ENCODE measurements around the gene ST6GALNAC4. TPM values are rescaled to one million over a fixed set of nuclear protein-coding genes. Genes with fewer than 3 reads are reported as not detected.

ST6GALNAC4 gene
- total RNA-seq, 5 donors from 2014 or later (not counting 1 experiment from before 2014, with no cell fraction given) = 24.9 to 40.7 (median 35.1) TPM

DNA sequence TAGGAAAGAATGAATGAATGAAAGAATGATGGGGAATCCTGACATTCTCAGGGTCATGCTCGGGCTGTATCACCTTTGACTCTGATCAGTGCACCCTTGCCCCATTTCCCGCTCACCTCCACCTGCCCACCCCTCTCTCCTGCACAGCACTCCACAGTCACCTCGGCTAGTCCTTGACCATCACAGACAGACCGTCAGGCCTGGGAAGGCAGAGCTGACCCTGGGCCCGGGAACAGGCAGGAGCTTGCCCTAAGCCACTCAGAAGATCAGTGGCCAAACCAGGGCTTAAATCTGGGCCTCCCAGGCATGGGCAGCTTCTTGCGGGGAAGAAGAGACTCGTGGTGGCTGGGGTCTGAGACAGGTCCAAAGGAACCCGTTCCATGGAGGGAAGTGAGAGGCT, 21.0 kb downstream of the ST6GALNAC4 start:
- CTCF ChIA-PET = interaction anchor here in 1 of 2 donors (0.6 kb wide), 1 partner anchor 26 kb away, joined by 5 read pairs; no protein-coding TSS in a partner anchor

DNA sequence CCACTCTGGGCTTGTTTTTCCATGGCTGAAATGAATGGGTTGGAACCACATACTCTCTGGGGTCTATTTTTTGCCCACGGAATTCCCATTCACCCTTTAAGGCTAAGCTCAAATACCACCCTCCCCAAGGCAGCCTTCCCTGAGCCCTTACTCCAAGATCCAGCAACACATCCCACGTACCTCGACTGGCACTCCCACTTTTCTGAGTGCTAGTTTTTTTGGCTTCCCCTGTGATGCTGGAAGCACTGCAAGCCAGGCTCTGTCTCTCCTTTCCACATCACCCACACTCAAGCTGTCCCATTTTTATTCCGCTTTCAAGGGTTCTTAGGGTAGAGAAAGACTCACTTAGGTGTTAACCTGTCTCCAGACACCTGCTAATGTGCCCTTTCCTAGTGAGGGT, 23.4 kb downstream of the ST6GALNAC4 start:
- H3K36me3 Mint-ChIP-seq = peaks cover 63% of the 10 kb centered on the region
- Histone ChIP-seq H3K36me3 (ENCODE audit: control insufficient read depth in 2 of 2, extremely low read depth in 1 of 2, insufficient read depth in 1 of 2, low read length in 1 of 2) (peaks cover 24 to 63% of the 10 kb centered on the region in 2 donors), H3K9me3 (no peaks in the 10 kb centered on the region), H3K27me3 (replicated peaks in 1 of 2; ENCODE audit: control insufficient read depth in 2 of 2, extremely low read depth in 1 of 2, insufficient read depth in 2 of 2, low read length in 1 of 2) (no peaks in the 10 kb centered on the region), H3K4me3 (ENCODE audit: control insufficient read depth in 1 of 2, extremely low read depth in 1 of 2, low read length in 1 of 2) (no peak overlapping the region), H3K4me1 (ENCODE audit: control insufficient read depth in 1 of 2, extremely low read depth in 1 of 2, insufficient read depth in 2 of 2, low read length in 2 of 2) (peaks cover under 1 to 20% of the 10 kb centered on the region in 2 experiments), H3K27ac (ENCODE audit: low read length) (no peak overlapping the region)
- H3K9me3 Mint-ChIP-seq = peaks cover 0 to 8% (median 0%) of the 10 kb centered on the region in 3 donors
- DNase-seq (no peak), ATAC-seq (replicated peaks in 1 of 4) (no peak)
- no peak overlapping the region for H3K4me3 Mint-ChIP-seq
- CTCF ChIA-PET = interaction anchor here in 1 of 2 donors (0.6 kb wide), 1 partner anchor 355 kb away, joined by 3 read pairs; no protein-coding TSS in a partner anchor
- 100% methylated on average over 3 of the region's 4 CpGs for WGBS (ENCODE audit: insufficient coverage)
- H3K27me3 Mint-ChIP-seq = no peaks in the 10 kb centered on the region
- POLR2A ChIA-PET = no interaction called here
- H3K4me1 Mint-ChIP-seq = peaks cover 21 to 29% (median 22%) of the 10 kb centered on the region in 3 donors
- H3K27ac Mint-ChIP-seq = no peak overlapping the region

More for the DNA sequence above, 21.0 kb downstream of the ST6GALNAC4 start:
- H3K27me3 Mint-ChIP-seq = no peaks in the 10 kb centered on the region
- Histone ChIP-seq H3K27me3 (replicated peaks in 1 of 2; ENCODE audit: control insufficient read depth in 2 of 2, extremely low read depth in 1 of 2, insufficient read depth in 2 of 2, low read length in 1 of 2) (no peaks in the 10 kb centered on the region), H3K27ac (ENCODE audit: low read length) (no peak overlapping the region), H3K9me3 (no peaks in the 10 kb centered on the region), H3K36me3 (ENCODE audit: control insufficient read depth in 2 of 2, extremely low read depth in 1 of 2, insufficient read depth in 1 of 2, low read length in 1 of 2) (peaks cover 20 to 51% of the 10 kb centered on the region in 2 donors), H3K4me3 (ENCODE audit: control insufficient read depth in 1 of 2, extremely low read depth in 1 of 2, low read length in 1 of 2) (no peak overlapping the region), H3K4me1 (ENCODE audit: control insufficient read depth in 1 of 2, extremely low read depth in 1 of 2, insufficient read depth in 2 of 2, low read length in 2 of 2) (peaks cover 6 to 38% of the 10 kb centered on the region in 2 experiments)
- peaks cover 52% of the 10 kb centered on the region for H3K36me3 Mint-ChIP-seq
- H3K27ac Mint-ChIP-seq = peak overlapping the region; percentile 23 to 44
- POLR2A ChIA-PET = no interaction called here
- peaks cover 0 to 8% (median 0%) of the 10 kb centered on the region in 3 donors for H3K9me3 Mint-ChIP-seq
- no peak overlapping the region for H3K4me3 Mint-ChIP-seq
- H3K4me1 Mint-ChIP-seq = peaks cover 30 to 39% (median 32%) of the 10 kb centered on the region in 3 donors
- DNase-seq (no peak), ATAC-seq (replicated peaks in 1 of 4) (no peak)
- WGBS (ENCODE audit: insufficient coverage) = 100% methylated on average over 7 of the region's 8 CpGs

DNA sequence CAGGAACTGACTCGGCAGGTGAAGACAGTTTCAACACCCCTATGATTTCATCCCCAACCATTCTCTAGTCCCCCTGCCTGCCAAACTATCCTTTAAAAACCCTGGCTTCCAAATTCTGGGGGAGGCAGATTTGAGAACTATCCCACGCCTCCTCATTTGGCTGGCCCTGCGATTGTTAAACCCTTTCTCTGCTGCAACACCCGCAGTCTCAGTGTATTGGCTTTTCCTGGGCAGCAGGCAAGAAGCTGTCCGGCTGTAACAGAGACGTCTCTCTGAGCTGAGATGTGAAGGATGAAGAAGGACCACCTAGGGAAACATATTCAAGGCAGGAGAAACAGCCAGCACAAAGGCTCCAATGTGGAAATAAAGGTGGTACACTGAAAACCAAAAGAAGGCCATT, 24.0 kb downstream of the ST6GALNAC4 start:
- ChIA-PET POLR2A (no interaction called here), CTCF (interaction anchor here in 1 of 2 donors (0.6 kb wide), 1 partner anchor 356 kb away, joined by 3 read pairs; no protein-coding TSS in a partner anchor)
- Mint-ChIP-seq H3K4me3 (no peak overlapping the region), H3K4me1 (peaks cover 15 to 26% (median 18%) of the 10 kb centered on the region in 3 donors), H3K36me3 (peaks cover 64% of the 10 kb centered on the region), H3K27me3 (no peaks in the 10 kb centered on the region), H3K9me3 (peaks cover 0 to 8% (median 0%) of the 10 kb centered on the region in 3 donors), H3K27ac (peak overlapping the region; percentile 26 to 60)
- H3K4me3 ChIP-seq (ENCODE audit: control insufficient read depth in 1 of 2, extremely low read depth in 1 of 2, low read length in 1 of 2) = no peak overlapping the region
- H3K36me3 ChIP-seq (ENCODE audit: control insufficient read depth in 2 of 2, extremely low read depth in 1 of 2, insufficient read depth in 1 of 2, low read length in 1 of 2) = peaks cover 24 to 65% of the 10 kb centered on the region in 2 donors
- WGBS (ENCODE audit: insufficient coverage) = 100% methylated on average over 5 of the region's 6 CpGs
- ATAC-seq (replicated peaks in 1 of 4) = no peak
- no peaks in the 10 kb centered on the region for H3K27me3 ChIP-seq (replicated peaks in 1 of 2; ENCODE audit: control insufficient read depth in 2 of 2, extremely low read depth in 1 of 2, insufficient read depth in 2 of 2, low read length in 1 of 2)
- H3K27ac ChIP-seq (ENCODE audit: low read length) = no peak overlapping the region
- H3K9me3 ChIP-seq = no peaks in the 10 kb centered on the region
- DNase-seq = no peak
- peaks cover 0 to 16% of the 10 kb centered on the region in 2 experiments for H3K4me1 ChIP-seq (ENCODE audit: control insufficient read depth in 1 of 2, extremely low read depth in 1 of 2, insufficient read depth in 2 of 2, low read length in 2 of 2)

DNA sequence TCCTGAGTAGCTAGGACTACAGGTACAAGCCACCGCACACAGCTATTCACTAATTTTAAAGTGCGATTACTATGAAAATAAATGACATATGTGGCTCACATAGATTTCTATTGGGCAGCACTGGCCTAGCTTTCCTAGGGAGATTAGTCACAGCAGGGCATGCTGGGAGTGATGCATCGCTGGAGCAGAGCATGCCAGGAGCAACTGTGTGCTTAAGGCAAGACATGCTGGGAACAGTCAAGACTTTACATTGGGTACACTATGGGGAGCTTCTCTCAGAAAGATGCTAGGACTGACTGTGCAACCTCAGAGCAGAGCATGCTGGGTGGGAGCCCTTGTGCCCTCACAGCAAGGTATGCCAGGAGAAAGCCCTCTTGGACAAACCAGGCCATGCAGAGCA, 26.8 kb downstream of the ST6GALNAC4 start:
- no peaks in the 10 kb centered on the region for H3K27me3 Mint-ChIP-seq

DNA sequence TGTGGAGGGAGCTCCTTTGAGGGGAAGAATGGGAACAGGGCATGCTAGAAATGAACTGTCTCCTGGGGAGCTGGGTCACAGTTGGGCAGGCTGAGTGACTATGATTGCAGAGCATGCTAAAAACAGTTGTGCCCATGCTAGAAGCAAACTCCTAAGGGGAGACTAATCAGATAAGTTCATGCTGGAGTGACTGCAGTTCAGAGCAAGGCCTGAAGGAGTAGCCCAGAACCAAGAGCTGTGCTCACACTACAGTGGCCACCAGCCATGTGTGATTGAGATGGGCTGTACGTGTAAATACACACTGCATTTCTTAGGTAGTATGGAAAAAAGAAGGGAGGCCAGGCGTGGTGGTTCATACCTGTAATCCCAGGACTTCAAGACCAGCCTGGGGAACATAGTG, 29.0 kb downstream of the ST6GALNAC4 start:
- CTCF ChIA-PET = no interaction called here
- no peaks in the 10 kb centered on the region for H3K27me3 Mint-ChIP-seq
- H3K36me3 Mint-ChIP-seq = peaks cover 46% of the 10 kb centered on the region
- Histone ChIP-seq H3K4me1 (ENCODE audit: control insufficient read depth in 1 of 2, extremely low read depth in 1 of 2, insufficient read depth in 2 of 2, low read length in 2 of 2) (peaks cover 0 to 7% of the 10 kb centered on the region in 2 experiments), H3K27ac (ENCODE audit: low read length) (no peak overlapping the region), H3K27me3 (replicated peaks in 1 of 2; ENCODE audit: control insufficient read depth in 2 of 2, extremely low read depth in 1 of 2, insufficient read depth in 2 of 2, low read length in 1 of 2) (no peaks in the 10 kb centered on the region), H3K9me3 (no peaks in the 10 kb centered on the region), H3K36me3 (ENCODE audit: control insufficient read depth in 2 of 2, extremely low read depth in 1 of 2, insufficient read depth in 1 of 2, low read length in 1 of 2) (peaks cover 11 to 56% of the 10 kb centered on the region in 2 donors), H3K4me3 (ENCODE audit: control insufficient read depth in 1 of 2, extremely low read depth in 1 of 2, low read length in 1 of 2) (no peak overlapping the region)
- ATAC-seq (replicated peaks in 1 of 4) (peak in 1 of 4 experiments; percentile 49), DNase-seq (no peak)
- no peak overlapping the region for H3K4me3 Mint-ChIP-seq
- H3K9me3 Mint-ChIP-seq = no peaks in the 10 kb centered on the region
- POLR2A ChIA-PET = no interaction called here
- H3K27ac Mint-ChIP-seq = peak overlapping the region in 1 of 2 donors; percentile 34
- WGBS (ENCODE audit: insufficient coverage) = no CpG with 5 or more reads among the region's 2 CpGs
- H3K4me1 Mint-ChIP-seq = peaks cover 13 to 20% (median 16%) of the 10 kb centered on the region in 3 donors

More for the DNA sequence above, 26.8 kb downstream of the ST6GALNAC4 start:
- Histone ChIP-seq H3K9me3 (no peaks in the 10 kb centered on the region), H3K27me3 (replicated peaks in 1 of 2; ENCODE audit: control insufficient read depth in 2 of 2, extremely low read depth in 1 of 2, insufficient read depth in 2 of 2, low read length in 1 of 2) (no peaks in the 10 kb centered on the region), H3K4me3 (ENCODE audit: control insufficient read depth in 1 of 2, extremely low read depth in 1 of 2, low read length in 1 of 2) (no peak overlapping the region), H3K27ac (ENCODE audit: low read length) (no peak overlapping the region), H3K4me1 (ENCODE audit: control insufficient read depth in 1 of 2, extremely low read depth in 1 of 2, insufficient read depth in 2 of 2, low read length in 2 of 2) (peaks cover 0 to 7% of the 10 kb centered on the region in 2 experiments), H3K36me3 (ENCODE audit: control insufficient read depth in 2 of 2, extremely low read depth in 1 of 2, insufficient read depth in 1 of 2, low read length in 1 of 2) (peaks cover 20 to 75% of the 10 kb centered on the region in 2 donors)
- ATAC-seq (replicated peaks in 1 of 4) (no peak), DNase-seq (no peak)
- H3K36me3 Mint-ChIP-seq = peaks cover 63% of the 10 kb centered on the region
- no peak overlapping the region for H3K27ac Mint-ChIP-seq
- WGBS (ENCODE audit: insufficient coverage) = 100% methylated on average over 1 of the region's 3 CpGs
- ChIA-PET POLR2A (no interaction called here), CTCF (no interaction called here)
- H3K9me3 Mint-ChIP-seq = peaks cover 0 to 8% (median 0%) of the 10 kb centered on the region in 3 donors
- peaks cover 8 to 20% (median 13%) of the 10 kb centered on the region in 3 donors for H3K4me1 Mint-ChIP-seq
- H3K4me3 Mint-ChIP-seq = no peak overlapping the region

DNA sequence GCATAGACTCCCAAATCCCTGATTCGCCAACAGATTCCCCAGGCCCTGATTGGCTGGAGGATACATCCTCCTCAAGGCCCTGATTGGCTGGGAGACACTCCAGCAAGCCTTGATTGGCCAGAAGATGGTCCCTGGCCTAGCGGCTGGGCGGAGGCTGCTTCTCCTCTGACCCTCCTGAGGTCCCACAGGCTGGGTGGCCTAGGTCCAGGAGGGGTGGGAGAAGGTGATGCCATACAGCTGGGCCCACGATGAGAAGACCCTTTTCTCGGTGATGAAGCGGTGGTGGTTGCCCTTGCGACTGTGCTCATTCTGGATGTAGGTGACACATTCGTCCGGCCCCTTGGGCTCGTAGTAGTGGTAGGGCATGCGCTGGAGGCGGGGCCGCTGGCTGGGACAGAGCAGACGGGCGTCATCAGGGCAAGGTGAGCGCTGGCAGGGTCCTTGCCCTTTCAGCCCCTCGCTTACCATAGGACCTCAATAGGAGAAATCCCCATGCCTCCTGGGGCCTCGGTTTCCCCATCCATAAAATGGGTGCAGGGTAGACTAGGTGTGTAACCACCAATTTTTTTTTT, 30.4 kb downstream of the ST6GALNAC4 start:
- Histone ChIP-seq H3K27ac (ENCODE audit: low read length) (no peak overlapping the region), H3K27me3 (replicated peaks in 1 of 2; ENCODE audit: control insufficient read depth in 2 of 2, extremely low read depth in 1 of 2, insufficient read depth in 2 of 2, low read length in 1 of 2) (no peaks in the 10 kb centered on the region), H3K9me3 (no peaks in the 10 kb centered on the region), H3K36me3 (ENCODE audit: control insufficient read depth in 2 of 2, extremely low read depth in 1 of 2, insufficient read depth in 1 of 2, low read length in 1 of 2) (peaks cover 9 to 48% of the 10 kb centered on the region in 2 donors), H3K4me1 (ENCODE audit: control insufficient read depth in 1 of 2, extremely low read depth in 1 of 2, insufficient read depth in 2 of 2, low read length in 2 of 2) (peaks cover 0 to 7% of the 10 kb centered on the region in 2 experiments), H3K4me3 (ENCODE audit: control insufficient read depth in 1 of 2, extremely low read depth in 1 of 2, low read length in 1 of 2) (no peak overlapping the region)
- no peak overlapping the region for H3K27ac Mint-ChIP-seq
- POLR2A ChIA-PET = no interaction called here
- H3K27me3 Mint-ChIP-seq = no peaks in the 10 kb centered on the region
- no peak for ATAC-seq (replicated peaks in 1 of 4)
- peaks cover 9 to 22% (median 18%) of the 10 kb centered on the region in 3 donors for H3K4me1 Mint-ChIP-seq
- H3K4me3 Mint-ChIP-seq = no peak overlapping the region
- DNase-seq = no peak
- 98% methylated on average over 16 of the region's 18 CpGs for WGBS (ENCODE audit: insufficient coverage)
- CTCF ChIA-PET = no interaction called here
- peaks cover 39% of the 10 kb centered on the region for H3K36me3 Mint-ChIP-seq
- no peaks in the 10 kb centered on the region for H3K9me3 Mint-ChIP-seq
